Motor neuron (in vitro differentiated cells): ENCODE measurements around the gene ENO1. TPM values are rescaled to one million over a fixed set of nuclear protein-coding genes. Genes with fewer than 3 reads are reported as not detected.
A peak's percentile ranks its signal among the peaks of the same experiment; 100 is the strongest.
"Not testable (repeated sequence)": the region's sequence is repeated elsewhere in the genome, so short reads cannot be mapped to it uniquely, and the experiment has no call there.

Experiments used
- ATAC-seq, 8 experiments: fragments of 200-7000 bp; cut with Tn5 transposase; replicated peaks in 6 of 8; 2 replicates each; pipeline ENCODE4 v1.8.0; 2021; ENCODE audit warnings: mild to moderate bottlenecking in 8 of 8, moderate library complexity in 8 of 8
- H3K27ac ChIP-seq, 2 donors: fragments of 250-450 bp; sonication (Bioruptor Pico); 2 replicates each; pipeline ENCODE4 v1.9.0; 2021; ENCODE audit warnings: antibody characterized with exemption in 2 of 2, mild to moderate bottlenecking in 2 of 2, moderate library complexity in 1 of 2
- H3K4me1 ChIP-seq, 2 donors: fragments of 250-450 bp; sonication (Bioruptor Pico); replicated peaks in 1 of 2; 2 replicates each; pipeline ENCODE4 v1.6.1; 2021; ENCODE audit warnings: antibody characterized with exemption in 2 of 2, mild to moderate bottlenecking in 2 of 2, moderate library complexity in 1 of 2
- H3K4me3 ChIP-seq, 5 donors: fragments of 250-450 bp; sonication (Bioruptor Pico); 2 replicates each; pipeline ENCODE4 v1.9.0; 2021; ENCODE audit warnings: antibody characterized with exemption in 5 of 5, mild to moderate bottlenecking in 5 of 5, moderate library complexity in 4 of 5
- WGBS, 10 experiments: fragments of 450-650 bp; shearing (Covaris generic); methylation state at CpG; one replicate each; pipeline ENCODE4 v1.0.0; 2022; 5-methylcytosine and 5-hydroxymethylcytosine counted together
- in situ Hi-C, 9 experiments: fragments of 400-800 bp; cut with MboI; loops; one replicate each; pipeline ENCODE4 v1.15.0; 2021; ENCODE audit warnings: low sequenced_read_pairs in 9 of 9, low pct_unique_long_range_greater_than_20kb in 2 of 9; ENCODE audit not compliant: unreplicated experiment in 9 of 9
- total RNA-seq, 8 experiments: library from RNA; unstranded; fragments of 300-600 nt; gene quantifications; 2 replicates each; pipeline versions ENCODE4 v1.2.3 to v1.2.4, GENCODE V29; 2022

The ENO1 gene
- 1,000 to 10,000 TPM; 1,090 to 3,052 (median 1,563) TPM for total RNA-seq

DNA sequence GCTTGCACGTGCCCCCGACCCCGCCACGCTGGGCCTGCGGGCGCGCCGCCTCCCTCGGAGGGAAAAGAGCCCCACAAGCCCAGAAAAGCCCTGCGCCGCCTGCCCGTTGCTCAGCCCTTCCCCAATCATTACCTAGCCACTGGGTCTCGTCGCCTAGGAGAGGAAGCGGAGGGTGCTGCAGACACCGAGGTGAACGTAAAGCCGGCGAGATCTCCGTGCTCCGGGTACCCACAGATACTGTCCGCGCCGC is at the start of gene ENO1:
ENO1 (minus strand) TSS at position 239 of the 250 bp plus-strand sequence. CDS start 3,778 bp downstream, outside the sequence.
- ATAC-seq: peak in 1 of 8 experiments; percentile 0
- WGBS, 10 experiments: 0% methylated on average over 1 to 2 of the region's 24 CpGs; no CpG with 5 or more reads in 8 of the 10 experiments
- in situ Hi-C loops: no loop called here
- Histone ChIP-seq H3K4me3 (peak within 1 kb of the TSS; percentile 77 to 94 (median 84)), H3K4me1 (peaks cover 53 to 56% of the 10 kb centered on the region in 2 donors), H3K27ac (peak within 1 kb of the TSS; percentile 93 to 98)

DNA sequence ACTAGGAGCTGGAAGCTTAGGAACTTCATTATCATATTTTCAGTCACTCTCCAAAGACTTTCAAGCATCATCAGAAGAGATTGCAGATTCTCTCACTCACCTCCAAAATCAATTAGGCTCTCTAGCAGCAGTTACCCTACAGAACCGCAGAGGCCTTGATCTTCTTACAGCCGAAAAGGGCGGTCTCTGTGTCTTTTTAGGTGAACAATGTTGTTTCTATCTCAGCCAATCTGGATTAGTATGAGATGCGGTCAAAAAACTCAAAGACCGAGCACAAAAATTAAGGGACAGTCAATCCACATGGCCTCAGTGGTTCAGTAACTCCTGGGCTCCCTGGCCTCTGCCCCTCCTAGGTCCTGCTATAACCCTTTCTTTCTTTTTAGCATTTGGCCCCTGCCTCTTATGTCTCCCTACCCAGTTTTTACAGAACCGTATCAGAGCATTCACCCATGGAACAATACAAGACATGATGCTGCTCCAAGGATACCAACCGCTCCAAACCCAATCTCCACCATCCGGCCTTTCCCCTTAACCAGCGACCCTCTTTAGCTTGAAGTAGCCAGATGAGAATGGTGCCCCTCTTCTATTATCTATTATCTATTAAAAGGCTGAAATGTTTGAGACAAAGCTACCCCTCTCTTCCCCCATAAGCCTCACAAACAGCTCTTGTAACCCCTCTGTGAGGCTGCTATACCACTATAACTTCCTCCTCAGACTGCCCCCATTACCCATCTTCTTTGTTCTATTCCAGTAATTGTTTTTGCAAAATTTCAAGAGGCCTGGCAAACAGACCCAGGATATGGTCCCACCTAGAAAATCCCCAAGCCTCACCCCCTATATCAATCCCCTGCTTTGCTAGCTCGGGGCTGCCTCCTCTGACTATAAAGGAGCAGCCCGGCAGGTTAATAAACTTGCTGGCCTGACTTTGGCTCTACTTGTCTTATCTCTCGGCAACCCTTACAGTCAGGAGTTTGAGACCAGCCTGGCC is 48.5 kb upstream of the ENO1 start:
- ATAC-seq: no peak
- no peaks in the 10 kb centered on the region for H3K4me1 ChIP-seq
- no peak overlapping the region for H3K27ac ChIP-seq
- in situ Hi-C loops: loop anchor here in 2 of 9 experiments (10.0 to 25.0 kb wide), 2 partner anchors 58 to 585 kb away; no protein-coding TSS in a partner anchor
- H3K4me3 ChIP-seq: no peak overlapping the region
- 68 to 92% (median 86%) methylated on average over 4 to 12 of the region's 12 CpGs; no CpG with 5 or more reads in 1 of the 10 experiments for WGBS, 10 experiments

DNA sequence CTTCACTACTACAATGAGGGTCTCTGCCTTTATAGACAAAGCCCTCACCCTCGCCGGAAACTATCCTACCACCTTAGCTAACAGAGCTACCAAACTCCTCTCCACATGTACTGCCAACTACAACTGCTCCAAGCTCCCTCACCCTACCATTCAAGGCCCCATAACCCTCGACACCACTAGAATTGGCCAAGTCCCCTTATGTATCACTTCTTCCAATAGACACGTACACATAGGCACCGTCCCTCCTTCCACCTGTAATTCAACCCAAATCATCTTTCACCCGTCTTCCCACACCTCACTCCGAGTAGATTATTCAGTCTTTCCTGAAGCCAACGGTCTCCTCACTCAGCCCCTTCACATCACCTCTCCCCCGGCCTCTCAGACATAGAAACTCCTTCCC is 47.5 kb upstream of the ENO1 start:
- 32 to 100% (median 85%) methylated on average over 1 to 9 of the region's 9 CpGs; no CpG with 5 or more reads in 2 of the 10 experiments for WGBS, 10 experiments
- no peaks in the 10 kb centered on the region for H3K4me1 ChIP-seq
- in situ Hi-C loops: loop anchor here in 2 of 9 experiments (10.0 to 25.0 kb wide), 2 partner anchors 59 to 586 kb away; no protein-coding TSS in a partner anchor
- no peak overlapping the region for H3K4me3 ChIP-seq
- ATAC-seq: no peak
- H3K27ac ChIP-seq: no peak overlapping the region

DNA sequence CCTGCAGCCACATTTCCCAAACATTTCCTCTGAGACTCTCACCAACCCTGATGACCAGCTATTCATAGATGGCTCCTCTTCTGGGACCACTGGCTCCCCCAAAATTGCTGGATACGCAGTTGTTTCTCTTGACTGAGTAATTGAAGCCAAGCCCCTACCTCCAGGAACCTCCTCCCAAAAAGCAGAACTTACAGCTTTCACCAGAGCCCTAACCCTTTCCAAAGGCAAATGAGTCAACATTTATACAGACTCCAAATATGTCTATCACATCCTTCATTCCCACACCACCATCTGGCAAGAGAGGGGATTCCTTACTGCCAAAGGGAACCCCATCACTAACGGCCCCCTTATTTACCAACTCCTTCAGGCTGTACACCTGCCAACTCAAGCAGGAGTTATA is 46.9 kb upstream of the ENO1 start:
- no peak for ATAC-seq
- in situ Hi-C loops: loop anchor here in 2 of 9 experiments (10.0 to 25.0 kb wide), 2 partner anchors 59 to 587 kb away; no protein-coding TSS in a partner anchor
- no peaks in the 10 kb centered on the region for H3K4me1 ChIP-seq
- H3K27ac ChIP-seq: no peak overlapping the region
- WGBS, 10 experiments: 0 to 80% (median 45%) methylated on average over 1 to 2 of the region's 2 CpGs; no CpG with 5 or more reads in 2 of the 10 experiments
- no peak overlapping the region for H3K4me3 ChIP-seq

DNA sequence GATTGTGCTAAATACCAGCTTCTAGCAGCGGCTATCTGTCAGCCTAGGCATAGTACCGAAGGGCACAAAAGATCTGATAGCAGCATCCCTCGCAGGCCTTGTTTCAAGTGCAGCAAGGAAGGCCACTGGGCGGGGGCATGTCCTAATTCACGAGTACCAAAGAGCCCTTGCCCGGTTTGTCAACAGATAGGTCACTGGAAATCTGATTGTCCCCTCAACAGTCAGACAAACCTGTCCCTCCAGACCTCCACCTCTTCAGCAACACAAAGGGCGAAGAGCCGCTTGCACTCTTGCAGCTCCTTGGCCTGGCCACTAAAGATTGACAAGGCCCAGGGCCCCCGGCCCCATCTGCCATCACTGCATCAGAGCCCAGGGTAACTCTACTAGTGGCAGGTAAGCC is 44.5 kb upstream of the ENO1 start:
- H3K4me3 ChIP-seq: no peak overlapping the region
- 40 to 100% (median 89%) methylated on average over 1 to 9 of the region's 9 CpGs; no CpG with 5 or more reads in 4 of the 10 experiments for WGBS, 10 experiments
- in situ Hi-C loops: loop anchor here in 1 of 9 experiments (10.0 to 25.0 kb wide), 2 partner anchors 62 to 189 kb away; no protein-coding TSS in a partner anchor
- H3K4me1 ChIP-seq: peaks cover 0 to 2% of the 10 kb centered on the region in 2 donors
- no peak for ATAC-seq
- H3K27ac ChIP-seq: no peak overlapping the region

DNA sequence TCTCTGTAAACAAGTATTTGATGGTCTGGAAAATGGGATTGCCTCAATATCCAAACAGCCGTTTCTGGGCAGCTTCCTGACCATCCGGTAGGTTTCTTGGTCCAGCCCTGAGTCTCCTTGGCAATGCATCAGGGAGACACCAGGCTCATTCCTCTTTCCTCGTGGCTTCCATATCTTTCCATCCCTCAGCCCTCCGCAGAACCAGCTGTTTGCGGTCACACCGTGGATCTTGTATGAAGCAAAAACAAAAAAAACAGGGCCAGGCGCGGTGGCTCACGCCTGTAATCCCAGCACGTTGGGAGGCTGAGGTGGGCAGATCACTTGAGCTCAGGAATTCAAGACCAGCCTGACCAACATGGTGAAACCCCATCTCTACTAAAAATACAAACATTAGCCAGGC is 39.0 kb upstream of the ENO1 start:
- in situ Hi-C loops: loop anchor here in 2 of 9 experiments (10.0 to 25.0 kb wide), 2 partner anchors 187 to 195 kb away; no protein-coding TSS in a partner anchor
- H3K4me3 ChIP-seq, H3K27ac ChIP-seq, ATAC-seq: not testable (repeated sequence)
- H3K4me1 ChIP-seq: peaks cover 11 to 12% of the 10 kb centered on the region in 2 donors
- WGBS, 10 experiments: 28 to 98% (median 92%) methylated on average over 1 to 10 of the region's 10 CpGs; no CpG with 5 or more reads in 3 of the 10 experiments

DNA sequence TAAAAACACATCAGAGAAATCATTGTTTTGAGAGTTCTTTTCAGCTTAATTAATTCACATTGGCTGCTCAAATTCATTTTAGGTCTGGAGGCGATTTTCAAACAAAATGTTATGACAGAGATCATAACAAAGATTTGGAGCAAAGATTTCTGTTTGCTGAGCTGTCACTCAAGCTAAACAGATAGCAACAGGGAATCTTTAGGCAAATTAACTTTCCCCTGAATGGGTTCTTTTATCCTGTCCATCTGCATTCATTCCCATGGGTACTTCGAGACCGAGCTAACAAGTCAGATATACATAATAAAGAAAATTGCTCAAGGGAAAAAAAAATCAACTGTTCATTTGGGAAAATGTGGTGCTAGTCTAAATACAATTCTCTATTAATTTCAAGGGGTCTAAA is 37.0 kb upstream of the ENO1 start:
- in situ Hi-C loops: loop anchor here in 2 of 9 experiments (10.0 to 25.0 kb wide), 2 partner anchors 189 to 197 kb away; no protein-coding TSS in a partner anchor
- 0 to 62% (median 6%) methylated on average over 1 to 3 of the region's 3 CpGs; no CpG with 5 or more reads in 1 of the 10 experiments for WGBS, 10 experiments
- ATAC-seq: peak in 4 of 8 experiments; percentile 23 to 52 (median 40)
- peaks cover 11 to 12% of the 10 kb centered on the region in 2 donors for H3K4me1 ChIP-seq
- H3K4me3 ChIP-seq: no peak overlapping the region
- no peak overlapping the region for H3K27ac ChIP-seq

DNA sequence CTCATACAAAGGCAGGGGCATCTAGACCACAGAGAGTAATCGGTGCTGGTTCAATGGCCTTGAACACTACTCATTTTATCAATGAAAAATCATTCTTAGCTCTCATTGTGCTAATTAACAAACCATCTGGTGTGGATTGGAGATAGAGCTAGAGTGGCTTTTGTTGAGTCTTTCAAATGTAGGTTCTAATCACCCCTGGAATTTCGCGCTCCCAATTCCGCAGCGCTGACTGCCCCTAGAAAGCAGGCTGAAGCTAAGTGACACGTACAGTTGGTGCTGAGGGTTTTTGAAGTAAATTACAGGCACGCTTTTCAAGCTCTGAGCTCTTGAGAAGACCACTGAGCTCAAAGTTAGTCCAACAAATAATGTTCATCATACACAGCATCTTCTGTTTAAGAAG is 36.0 kb upstream of the ENO1 start:
- ATAC-seq: peak in 1 of 8 experiments; percentile 23
- in situ Hi-C loops: loop anchor here in 2 of 9 experiments (10.0 to 25.0 kb wide), 2 partner anchors 190 to 198 kb away; no protein-coding TSS in a partner anchor
- WGBS, 10 experiments: 60 to 93% (median 72%) methylated on average over 2 to 7 of the region's 7 CpGs; no CpG with 5 or more reads in 2 of the 10 experiments
- H3K4me1 ChIP-seq: peaks cover 11 to 12% of the 10 kb centered on the region in 2 donors
- no peak overlapping the region for H3K4me3 ChIP-seq
- no peak overlapping the region for H3K27ac ChIP-seq

DNA sequence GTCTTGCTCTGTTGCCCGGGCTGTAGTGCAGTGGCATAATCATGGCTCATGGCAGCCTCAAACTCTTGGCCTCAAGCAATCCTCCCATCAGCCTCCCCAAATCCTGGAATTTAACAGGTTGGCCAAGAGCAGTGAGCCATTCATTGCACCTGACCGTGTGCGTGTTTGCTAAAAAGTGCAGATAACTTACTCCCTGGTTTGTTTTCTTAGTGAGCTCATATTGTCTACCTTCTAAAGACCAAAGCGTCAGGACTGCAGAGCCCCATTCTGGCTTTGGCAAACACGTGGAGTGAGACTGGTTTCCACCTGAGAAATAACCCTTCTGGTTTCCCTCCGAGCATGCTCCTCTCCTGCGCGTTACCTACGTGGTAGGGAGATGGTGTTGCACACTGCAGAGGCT is 35.0 kb upstream of the ENO1 start:
- 55 to 100% (median 93%) methylated on average over 1 to 9 of the region's 9 CpGs; no CpG with 5 or more reads in 3 of the 10 experiments for WGBS, 10 experiments
- in situ Hi-C loops: loop anchor here in 2 of 9 experiments (10.0 to 25.0 kb wide), 2 partner anchors 191 to 199 kb away; no protein-coding TSS in a partner anchor
- H3K27ac ChIP-seq: no peak overlapping the region
- peaks cover 17% of the 10 kb centered on the region in 2 donors for H3K4me1 ChIP-seq
- no peak overlapping the region for H3K4me3 ChIP-seq
- ATAC-seq: no peak

DNA sequence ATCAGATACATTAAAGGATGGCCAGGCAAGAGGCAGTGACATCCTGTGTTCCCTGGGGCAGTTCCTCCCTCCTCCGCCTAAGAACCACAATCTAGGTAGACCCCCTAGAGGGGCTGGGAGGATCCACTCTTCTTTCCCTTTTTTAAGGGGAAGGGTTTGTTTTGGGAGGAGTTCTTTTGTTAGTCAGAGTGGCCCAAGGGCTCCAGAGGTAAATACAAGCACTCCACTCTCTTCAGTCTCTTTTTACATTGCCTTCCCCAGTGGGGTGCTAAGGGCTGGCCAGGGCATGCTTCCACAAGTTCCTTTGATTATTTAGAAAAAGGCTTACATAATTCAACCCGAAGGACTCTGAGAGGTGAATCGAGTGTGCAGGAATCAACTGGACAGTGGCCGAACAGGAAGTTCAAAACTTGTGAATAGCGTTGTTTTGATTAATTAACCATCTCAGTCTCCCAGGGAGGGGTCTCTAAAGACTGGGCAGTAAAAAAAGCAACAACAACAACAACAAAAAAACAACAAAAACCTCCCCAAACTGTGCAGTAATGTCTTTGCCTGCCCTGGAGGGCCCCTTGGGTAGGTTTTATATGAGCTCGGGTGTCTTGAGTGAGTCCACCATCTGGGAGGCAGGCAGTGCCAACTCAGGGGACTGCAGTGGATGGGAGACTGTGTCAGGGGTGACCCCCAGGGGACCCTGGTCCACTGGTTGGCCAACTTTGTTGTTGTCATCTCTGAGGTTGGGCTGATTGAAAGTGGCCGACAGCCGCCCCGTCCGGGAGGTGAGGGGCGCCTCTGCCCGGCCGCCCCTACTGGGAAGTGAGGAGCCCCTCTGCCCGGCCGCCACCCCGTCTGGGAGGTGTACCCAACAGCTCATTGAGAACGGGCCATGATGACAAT is 33.2 kb upstream of the ENO1 start:
- H3K4me1 ChIP-seq: peaks cover 18 to 19% of the 10 kb centered on the region in 2 donors
- WGBS, 10 experiments: 50 to 100% (median 68%) methylated on average over 2 to 5 of the region's 17 CpGs; no CpG with 5 or more reads in 2 of the 10 experiments
- H3K27ac ChIP-seq: no peak overlapping the region
- ATAC-seq: peak in 1 of 8 experiments; percentile 81
- in situ Hi-C loops: loop anchor here in 2 of 9 experiments (10.0 to 25.0 kb wide), 2 partner anchors 193 to 201 kb away; no protein-coding TSS in a partner anchor
- H3K4me3 ChIP-seq: no peak overlapping the region

DNA sequence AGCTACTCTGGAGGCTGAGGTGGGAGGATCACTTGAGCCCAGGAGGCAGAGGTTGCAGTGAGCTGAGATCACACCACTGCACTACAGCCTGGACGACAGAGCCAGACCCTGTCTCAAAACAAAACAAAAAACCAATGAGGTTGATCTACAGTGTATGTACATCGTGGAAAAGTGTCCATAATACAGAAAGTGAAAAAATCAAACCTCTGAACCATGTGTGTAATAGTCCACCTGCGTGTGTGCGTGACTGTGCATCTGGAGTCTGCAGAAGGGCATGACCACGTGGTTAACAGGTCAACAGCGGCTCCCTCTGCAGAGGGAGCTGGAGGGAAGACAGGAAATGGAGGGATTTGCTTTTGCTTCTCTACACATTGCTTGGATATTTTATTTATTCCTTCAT is 32.4 kb upstream of the ENO1 start:
- WGBS, 10 experiments: 52 to 100% (median 84%) methylated on average over 2 to 6 of the region's 6 CpGs; no CpG with 5 or more reads in 5 of the 10 experiments
- peak in 1 of 8 experiments; percentile 80 for ATAC-seq

DNA sequence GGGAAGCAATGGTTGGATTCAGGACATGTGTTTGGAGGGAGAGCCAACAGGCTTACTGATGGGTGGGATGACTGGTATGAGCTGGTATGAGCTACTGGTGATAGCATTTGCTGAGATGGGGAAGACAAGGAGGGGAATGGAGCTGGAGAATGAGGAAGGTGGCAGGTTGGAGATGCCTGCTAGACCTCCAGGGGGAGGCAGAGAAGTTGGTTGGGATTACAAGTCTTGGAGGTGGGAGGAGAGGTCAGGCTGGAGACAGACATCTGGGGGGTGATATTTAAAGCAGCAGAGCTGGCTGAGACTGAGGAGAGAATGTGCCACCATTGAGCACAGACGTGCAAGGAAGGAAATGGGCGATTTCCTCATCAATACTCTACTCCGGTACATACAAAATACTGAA is 31.8 kb upstream of the ENO1 start:
- no peak for ATAC-seq
- Histone ChIP-seq H3K4me3 (no peak overlapping the region), H3K4me1 (peaks cover 11 to 13% of the 10 kb centered on the region in 2 donors), H3K27ac (no peak overlapping the region)
- in situ Hi-C loops: loop anchor here in 2 of 9 experiments (10.0 to 25.0 kb wide), 2 partner anchors 194 to 202 kb away; no protein-coding TSS in a partner anchor
- WGBS, 10 experiments: 90% methylated on average over 2 of the region's 3 CpGs; no CpG with 5 or more reads in 8 of the 10 experiments

More for the DNA sequence above, 32.4 kb upstream of the ENO1 start:
- peaks cover 15 to 16% of the 10 kb centered on the region in 2 donors for H3K4me1 ChIP-seq
- no peak overlapping the region for H3K27ac ChIP-seq
- in situ Hi-C loops: loop anchor here in 2 of 9 experiments (10.0 to 25.0 kb wide), 2 partner anchors 194 to 201 kb away; no protein-coding TSS in a partner anchor
- no peak overlapping the region for H3K4me3 ChIP-seq
